ENCODE results near the gene C1orf21.
"Not testable (repeated sequence)": the region's sequence is repeated elsewhere in the genome, so short reads cannot be mapped to it uniquely, and the experiment has no call there.

The C1orf21 gene

DNA sequence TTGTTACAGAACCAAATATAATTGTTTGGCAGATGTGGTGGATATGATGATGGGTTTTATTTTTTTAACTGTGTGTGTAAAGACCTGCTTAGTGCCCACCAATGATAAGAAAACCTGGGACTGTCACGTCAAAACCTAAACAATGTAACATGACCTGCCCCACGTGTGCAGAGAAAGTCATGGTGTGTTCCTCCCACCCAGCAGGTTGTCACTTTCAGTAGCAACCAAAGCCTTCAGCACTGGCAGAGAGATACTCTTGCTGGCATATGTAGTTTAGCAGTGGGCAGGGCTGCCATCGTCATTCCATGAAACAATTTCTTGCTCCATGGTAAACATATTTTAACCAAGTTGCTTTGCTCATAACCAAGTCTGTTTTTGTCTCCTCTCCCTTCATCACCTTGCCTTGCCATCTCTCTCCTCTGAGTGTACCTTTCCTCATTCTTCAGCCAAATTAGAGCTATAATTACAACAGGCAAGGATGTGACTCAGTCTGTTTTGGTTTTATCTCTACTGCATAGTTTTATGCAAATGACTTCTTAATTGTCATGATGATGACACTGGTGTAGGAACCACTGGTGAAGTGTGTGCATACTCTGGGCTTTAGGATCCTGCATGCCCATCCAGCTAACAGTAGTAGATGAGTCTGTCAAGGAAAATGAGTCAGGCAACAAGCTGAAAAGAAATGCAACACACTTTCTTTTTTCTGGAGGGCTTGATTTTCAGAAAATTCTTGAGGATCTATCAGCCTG, 217.5 kb downstream of the C1orf21 start:
- no peak for DNase-seq (ENCODE audit: low read depth)

DNA sequence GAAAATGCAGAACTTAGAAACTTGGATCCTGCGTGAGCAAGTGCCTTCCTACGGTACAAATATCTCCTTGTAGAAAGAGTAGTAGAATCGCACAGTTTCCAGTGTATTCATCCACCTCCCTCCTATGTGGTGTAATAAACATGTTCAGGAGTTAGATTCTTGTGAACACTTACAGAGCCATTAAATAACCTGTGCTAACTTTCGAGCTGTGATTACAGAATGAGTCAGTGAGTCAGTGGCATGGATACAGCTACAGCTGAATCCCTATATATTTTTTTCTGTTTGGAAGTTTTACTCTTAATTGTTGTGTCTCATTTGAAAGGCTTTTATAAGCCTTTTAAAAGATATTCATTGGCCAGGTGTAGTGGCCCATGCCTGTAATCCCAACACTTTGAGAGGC, 219.1 kb downstream of the C1orf21 start:
- no peak for DNase-seq (ENCODE audit: low read depth)

DNA sequence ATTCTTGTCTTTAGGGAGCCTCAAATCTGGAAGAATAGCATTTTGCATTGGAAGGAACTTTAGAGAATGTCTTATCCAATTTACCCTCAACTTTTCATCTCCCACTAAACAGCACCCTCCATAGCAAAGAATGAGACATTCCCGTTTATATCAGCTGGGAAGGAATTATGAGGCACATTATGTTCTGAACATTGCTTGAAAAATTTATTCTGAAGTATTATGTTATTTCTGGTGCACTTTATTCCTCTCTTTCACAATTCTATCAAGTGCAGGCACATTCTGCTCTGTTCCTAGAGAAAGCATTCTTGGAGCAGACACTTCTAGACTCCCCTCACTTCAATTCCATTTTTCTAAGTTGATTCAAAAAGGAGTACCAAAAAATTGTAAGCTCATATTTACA, 220.0 kb downstream of the C1orf21 start:
- DNase-seq (ENCODE audit: low read depth): no peak

DNA sequence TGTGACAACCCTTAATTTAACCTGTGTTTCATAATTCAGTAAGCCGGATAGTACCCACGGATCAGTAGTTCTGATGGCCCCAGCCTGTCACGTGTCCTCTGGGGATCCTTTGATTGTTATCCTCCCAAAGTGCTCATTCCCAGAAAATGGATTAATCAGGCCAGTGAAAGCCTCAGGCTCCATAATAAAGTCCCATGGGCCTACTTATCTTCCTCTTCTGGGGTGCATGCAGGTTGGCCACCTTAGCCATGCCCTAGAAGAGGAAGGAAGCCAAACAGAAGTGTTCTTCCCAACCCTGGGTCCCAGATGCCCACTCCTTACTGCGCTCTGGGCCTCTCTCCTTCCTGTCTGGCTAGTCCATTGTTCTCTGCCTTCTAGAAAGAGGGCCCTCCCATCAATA, 221.8 kb downstream of the C1orf21 start:
- DNase-seq (ENCODE audit: low read depth): no peak

DNA sequence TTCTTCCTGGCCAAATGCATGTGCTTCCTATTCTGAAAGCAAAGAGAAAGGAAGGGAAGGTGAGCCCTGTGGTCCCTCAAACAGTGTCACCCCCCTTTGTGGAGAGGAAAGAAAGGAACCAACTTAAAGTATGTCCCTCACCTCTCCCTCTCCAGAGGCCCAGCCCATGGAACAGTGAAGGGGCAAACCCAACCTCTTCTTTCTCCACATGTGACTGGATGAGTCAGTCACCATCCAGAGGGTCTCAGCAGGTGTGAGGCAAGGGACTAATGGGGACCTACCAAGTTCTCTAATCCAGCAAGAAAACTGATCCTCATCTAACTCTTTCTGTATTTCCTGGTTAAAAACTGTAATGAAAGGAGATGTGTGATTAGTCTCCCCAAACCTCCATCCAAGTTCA, 222.2 kb downstream of the C1orf21 start:
- no peak for DNase-seq (ENCODE audit: low read depth)

DNA sequence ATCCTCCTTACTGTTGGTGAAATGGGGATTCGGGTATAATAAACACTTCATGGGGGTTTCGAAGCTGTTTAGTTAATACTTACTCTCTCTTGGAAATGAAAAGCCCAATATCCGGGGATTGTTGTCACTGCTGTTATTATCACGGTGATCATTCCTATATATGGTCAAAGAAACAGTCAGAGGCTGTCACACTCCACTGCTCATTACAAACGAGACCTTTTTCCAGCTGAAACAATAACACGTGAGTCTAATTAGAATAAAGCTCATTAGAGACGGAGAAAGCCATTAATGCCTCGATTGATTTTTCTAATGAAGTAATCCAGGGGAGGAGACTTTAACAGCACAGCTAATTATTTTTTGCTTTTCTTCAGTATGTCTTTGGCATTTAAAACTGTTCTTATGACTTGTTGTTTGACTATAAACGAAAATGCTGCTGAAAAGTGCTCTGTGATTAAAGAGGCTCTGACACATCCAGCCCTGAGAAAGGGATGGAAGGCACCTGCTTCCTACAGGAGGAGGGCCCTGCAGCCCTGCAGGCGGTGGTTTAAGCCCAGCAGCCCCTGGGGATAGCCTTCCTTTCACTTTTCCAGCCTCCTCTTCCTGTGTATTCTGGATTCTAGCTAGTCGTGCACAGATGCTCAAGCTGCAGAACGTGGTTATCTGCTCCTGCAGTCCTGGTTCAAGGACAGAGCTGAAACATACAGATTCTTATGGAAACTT, 224.2 kb downstream of the C1orf21 start:
- no peak for DNase-seq (ENCODE audit: low read depth)

DNA sequence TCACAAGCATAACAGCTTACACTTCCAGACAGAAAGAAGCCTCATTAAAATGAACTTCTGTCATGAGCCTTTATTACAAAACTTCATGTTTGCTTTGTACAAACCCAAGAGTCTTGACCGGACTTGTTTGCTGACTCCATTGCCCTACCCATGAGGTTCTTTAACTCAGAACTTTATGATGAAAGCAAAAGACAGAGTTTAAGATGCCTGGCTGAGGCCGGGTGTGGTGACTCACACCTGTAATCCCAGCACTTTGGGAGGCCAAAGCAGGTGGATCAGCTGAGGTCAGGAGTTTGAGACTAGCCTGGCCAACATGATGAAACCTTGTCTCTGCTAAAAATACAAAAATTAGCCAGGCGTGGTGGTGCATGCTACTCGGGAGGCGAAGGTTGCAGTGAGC, 225.4 kb downstream of the C1orf21 start:
- DNase-seq (ENCODE audit: low read depth): not testable (repeated sequence)

DNA sequence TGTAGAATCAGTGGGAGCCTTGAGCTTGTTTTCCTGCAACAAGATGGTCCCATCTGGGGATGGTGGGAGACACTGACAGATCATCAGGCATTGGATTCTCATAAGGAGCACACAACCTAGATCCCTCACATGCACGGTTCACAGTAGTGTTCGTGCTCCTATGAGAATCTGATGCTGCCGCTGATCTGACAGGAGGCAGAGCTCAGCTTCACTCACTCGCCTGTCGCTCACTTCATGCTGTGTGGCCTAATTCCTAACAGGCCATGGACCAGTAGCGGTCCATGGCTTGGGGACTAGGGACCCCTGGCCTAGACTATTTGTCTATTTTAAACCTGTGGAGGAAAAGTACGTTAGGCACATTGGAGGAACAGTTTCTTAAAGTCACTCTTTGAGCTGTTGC, 227.8 kb downstream of the C1orf21 start:
- DNase-seq (ENCODE audit: low read depth): no peak

DNA sequence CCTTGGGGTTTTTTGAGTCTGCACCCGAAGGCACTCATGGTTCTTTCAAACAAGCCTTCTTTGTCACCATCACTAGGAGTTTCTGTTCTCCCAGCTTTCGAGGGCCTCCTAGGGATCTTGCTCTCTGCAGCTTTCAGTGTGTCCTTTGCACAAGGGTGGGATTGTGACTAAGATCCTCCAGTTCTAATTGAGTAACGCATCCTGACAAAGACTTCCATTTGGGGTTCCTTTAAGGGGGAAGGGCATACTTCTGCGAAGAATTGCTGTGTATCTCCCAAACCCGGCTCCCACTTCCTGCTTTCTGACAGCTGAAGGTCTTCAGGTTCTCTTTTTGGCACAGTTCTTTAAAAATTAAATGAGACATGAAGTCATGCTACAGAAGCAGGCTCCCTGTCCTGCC, 228.5 kb downstream of the C1orf21 start:
- no peak for DNase-seq (ENCODE audit: low read depth)

DNA sequence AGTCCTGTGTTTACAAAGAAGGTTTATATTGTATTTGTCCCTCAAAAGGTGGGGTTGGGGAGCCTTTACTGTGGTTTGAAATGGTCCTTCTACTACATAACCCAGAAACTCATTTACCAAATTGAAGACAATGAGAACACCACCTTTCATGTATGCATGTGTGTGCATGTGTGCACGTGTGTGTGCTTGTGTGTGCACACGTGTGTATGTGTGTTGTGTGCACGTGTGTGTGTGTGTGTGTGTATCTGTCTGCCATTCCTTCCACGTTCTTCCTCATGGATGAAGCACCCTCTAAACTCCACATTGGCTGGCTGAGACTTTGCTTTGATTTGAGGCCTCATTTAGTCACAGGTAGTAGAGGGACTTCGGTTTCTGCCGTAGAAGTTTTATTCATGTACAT, 229.7 kb downstream of the C1orf21 start:
- no peak for DNase-seq (ENCODE audit: low read depth)

DNA sequence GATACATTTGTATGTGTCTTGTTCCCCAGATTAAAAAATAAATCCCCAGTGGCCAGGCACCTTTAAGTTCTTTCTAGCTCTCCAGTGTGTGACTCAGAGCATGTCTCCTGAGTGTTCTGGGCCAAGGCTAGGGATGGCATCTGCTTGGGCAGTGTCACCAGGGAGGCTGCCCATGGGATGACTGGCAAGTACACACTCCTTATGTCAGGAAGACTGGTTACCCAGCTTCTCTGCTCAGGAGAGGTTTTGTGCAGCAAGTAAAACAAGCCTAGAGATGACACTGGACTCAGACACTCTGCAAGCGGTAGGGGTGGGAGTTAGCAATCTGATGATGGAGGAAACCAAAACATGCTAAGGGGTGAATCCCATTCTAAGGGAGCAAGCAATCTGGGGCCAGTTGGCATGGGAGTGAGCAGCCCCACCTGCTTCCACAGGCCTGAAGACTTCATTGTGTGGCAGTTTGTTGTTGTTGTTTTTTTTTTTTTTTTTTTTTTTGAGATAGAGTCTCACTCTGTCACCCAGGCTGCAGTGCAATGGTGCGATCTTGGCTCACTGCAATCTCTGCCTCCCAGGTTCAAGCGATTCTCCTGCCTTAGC, 230.7 kb downstream of the C1orf21 start:
- DNase-seq (ENCODE audit: low read depth): no peak

DNA sequence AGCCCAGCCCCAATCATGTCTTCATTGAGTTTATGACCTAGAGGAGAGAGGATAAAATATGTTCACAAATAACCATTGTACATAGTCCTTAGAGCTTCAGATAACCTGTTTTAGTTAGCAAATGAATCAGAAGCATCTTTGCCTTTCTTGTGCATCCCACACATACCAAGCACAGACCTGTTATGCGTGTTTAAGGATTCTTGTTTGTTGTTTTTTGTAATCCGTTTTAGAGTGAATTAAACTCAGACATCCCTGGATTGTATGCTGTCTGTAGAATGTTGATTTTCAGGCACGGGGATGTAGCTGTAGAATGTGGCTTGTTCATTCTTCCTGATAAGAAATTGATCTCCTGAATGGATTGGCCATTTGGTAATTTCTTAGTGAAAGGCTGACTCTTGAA, 232.0 kb downstream of the C1orf21 start:
- no peak for DNase-seq (ENCODE audit: low read depth)

DNA sequence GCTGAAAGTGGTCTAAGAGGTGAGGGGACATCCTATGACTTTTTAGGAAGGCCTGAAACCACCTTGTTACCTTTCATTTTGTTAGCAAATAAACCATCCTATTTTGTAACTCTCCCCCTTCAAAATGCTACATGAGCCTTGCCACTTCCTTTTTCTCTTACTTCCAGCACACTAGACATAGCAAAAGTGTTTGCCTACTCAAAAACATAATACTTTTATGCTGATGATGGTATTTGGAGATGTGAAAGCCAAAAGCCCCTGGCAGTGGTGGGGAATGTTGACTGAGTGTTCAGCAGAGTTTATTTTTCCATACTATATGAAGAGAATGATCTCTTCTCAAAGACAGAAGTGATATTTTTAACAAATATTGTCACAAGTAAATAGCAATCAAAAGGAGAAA, 233.6 kb downstream of the C1orf21 start:
- no peak for DNase-seq (ENCODE audit: low read depth)

DNA sequence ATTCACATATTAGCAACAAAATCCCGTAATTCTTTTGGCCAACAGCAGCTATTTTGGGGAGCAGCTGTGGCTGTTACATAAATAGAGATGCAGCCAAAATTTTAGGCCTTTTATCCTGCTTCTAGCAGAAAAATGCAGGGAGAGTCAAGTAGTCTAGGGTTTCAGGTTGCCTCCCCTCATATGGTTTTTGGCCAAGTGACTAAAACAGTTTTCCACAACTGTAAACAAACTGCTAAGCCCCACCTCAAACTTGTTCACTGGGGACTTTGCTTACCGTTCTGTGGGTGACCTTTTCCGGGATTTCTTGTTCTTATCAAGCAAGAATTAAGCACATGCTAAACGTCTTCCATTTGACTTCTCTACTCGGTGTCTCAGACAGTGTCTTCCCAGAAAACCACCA, 234.4 kb downstream of the C1orf21 start:
- no peak for DNase-seq (ENCODE audit: low read depth)

DNA sequence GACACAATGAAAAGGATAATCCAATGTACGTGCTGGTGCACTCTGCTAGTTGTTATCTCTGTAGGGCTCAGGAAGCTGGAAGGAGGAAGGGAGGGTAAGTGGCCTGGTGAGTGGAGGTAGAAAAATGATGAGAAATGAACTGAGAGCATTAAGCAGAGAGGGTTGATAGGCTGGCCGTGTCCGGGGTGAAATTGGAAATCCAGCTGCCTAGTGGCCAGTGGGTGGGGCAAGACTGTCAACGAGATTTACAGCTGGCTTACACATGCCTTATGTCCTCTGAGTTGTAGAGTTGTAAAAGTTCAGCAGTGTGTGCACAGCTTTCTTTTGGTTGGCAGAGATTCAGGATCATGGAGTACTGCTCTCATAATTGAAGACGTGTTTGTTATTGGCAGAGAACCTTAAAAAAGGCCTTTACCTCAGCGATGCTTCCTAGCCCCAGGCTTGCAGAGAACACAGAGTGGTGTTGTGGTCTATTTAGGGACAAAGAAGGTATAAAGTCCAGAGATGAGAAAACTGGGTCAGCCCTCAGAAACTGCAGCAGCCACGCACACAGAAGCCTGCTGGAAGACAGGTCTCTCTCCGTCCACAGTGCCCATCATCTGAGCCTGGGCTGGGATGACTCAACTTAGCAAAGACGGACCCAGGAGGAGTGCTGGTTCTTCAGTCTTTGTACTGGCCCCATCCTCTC, 235.5 kb downstream of the C1orf21 start:
- no peak for DNase-seq (ENCODE audit: low read depth)

DNA sequence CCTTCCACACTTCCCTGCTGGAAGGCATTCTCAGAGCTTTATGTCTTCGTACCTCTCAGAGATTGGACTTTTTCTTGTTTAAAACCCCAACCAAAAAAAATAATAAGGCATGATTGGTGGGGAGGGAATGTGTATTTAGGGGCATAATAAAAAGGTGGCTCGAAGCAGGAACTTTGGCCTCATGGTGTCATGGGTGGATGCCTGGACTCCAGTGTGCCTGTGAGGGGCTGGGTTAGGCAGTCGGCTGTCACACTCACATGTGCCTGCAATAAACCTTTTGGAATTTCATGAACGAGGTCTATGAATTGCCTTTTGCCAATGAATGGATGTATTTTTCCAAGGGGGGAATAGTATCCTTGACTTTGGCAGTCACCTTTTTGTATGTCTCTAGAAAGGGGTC, 236.6 kb downstream of the C1orf21 start:
- no peak for DNase-seq (ENCODE audit: low read depth)

DNA sequence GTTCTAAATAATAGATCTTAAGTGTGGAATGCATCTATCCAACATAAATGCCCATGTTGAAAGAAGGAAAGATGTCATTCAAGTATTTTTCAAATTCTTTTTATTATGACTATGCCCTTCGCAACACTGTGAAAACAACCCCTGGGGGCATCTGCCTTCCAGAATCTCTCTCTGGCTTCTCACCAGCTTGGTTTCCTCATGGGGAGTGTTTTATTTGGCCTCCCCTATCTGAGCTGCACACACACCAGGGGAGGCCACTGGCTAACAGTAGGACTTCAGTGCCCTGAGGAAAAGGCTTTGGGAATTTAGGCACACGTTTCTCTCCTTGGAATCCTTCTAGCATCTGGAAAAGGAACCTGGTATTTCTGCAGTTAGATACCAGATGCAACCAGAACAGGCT, 237.2 kb downstream of the C1orf21 start:
- no peak for DNase-seq (ENCODE audit: low read depth)

DNA sequence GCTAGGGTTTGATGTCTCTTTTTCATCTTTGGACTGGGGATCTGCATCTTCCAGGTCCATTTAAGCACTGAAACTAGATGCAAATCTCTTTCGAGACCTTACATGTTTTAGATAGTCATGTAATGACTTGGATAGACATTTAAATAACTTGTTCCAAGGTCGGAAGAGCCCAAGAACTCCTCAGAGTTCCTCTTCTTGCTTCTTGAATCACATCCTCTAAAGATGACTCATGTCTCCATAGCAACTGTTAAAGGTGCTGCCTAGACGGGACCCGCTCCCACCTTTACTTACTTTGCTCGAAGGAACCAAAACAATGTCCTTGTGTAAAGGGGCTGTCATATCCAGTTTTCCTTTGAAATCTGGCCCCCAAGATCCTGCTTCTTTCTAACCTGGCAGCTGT, 237.8 kb downstream of the C1orf21 start:
- DNase-seq (ENCODE audit: low read depth): no peak

DNA sequence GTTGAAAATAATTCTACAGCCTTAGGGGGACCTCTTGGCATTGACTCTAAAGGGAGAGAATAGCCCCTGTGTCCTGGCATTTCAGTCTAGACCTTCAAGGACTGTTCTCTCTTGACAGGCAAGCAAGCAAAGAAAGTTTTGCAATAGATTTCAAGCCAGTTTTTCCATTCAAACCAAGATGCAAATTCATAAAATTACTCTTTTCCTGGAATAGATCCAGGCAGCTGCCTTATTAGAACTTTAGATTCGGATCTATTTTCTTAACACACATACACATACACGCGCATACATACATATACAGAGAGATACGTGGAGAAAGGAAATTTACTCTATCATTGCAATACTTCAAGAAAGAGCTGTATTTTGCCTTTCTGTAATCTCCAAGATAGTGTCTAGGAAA, 238.4 kb downstream of the C1orf21 start:
- DNase-seq (ENCODE audit: low read depth): no peak

DNA sequence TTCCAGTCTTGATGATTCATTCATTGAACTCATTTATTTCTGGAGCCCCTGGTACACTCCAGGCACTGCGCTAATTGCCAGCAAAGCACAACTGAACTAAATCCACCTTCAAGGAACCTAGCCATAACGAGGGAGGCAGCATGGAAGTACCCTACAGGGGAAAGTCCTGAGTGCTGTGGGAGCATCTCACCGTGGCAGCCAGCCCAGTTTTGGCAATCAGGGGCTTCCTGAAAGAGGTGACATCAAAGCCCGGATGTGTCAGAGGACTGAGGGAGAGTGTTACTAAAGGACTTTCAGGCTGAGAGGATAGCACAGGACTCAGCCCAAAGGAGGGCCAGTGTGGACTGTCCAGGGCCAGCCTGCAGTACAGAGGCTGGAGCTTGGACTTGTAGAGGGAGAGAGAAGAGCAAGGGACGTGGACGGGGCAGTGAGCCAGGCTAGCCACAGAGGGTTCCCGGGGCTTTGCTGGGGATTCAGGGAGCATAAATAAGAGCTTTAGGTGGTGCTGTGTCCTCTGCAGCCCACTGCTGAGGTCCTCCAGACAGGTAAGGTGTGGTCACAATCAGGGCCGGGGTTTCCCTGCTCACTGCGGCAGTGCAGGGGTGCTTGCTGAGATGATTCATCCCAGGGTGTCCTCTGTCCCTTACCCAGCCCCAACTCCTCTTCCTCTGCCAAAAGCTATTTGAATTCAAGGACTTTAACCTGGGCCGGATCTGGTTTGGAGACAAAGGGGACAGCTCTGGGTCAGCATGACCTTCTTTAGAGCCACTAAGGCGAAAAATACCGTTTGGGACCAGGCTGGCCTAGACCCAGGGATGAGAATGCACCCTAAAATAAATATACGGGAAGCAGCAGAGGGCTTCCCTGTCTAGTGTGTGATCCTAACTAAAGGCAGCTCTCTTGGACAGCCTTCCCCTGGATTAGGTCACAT, 239.5 kb downstream of the C1orf21 start:
- no peak for DNase-seq (ENCODE audit: low read depth)

DNA sequence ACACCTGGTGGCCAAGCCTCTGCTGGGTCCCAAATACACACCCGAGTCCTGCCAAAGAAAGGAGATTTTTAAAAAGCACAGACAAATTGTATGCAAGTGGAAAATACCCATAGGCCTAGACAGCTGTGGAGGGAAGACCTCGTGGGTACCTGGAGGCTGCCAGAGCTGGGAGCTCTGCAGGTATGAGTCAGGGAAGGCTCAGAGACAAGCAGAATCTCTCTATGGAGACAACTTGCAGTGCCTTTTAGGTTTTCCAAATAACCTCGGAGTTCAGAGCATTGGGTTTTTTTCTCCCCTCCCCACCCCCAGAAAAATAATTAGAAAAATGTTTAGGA, 240.1 kb downstream of the C1orf21 start:
- DNase-seq (ENCODE audit: low read depth): no peak

DNA sequence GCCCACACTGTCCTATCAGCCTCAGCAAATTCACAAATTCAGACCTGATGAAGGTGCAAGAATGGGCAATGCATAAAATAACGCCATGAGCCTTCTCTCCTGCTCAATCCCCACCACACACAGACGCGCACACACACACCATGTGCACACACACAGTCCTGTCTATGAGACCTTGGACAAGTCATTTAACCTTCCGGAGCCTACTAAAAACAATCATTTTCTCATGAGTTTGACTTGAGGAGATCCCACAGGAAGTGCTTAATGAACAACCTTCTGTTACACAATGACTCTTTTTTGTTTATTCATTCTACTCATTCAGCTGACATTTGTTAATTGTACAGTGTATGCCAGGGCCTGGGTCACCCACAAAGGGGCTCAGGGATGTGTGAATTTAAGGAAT, 242.4 kb downstream of the C1orf21 start:
- DNase-seq (ENCODE audit: low read depth): no peak
